ENCODE data around the gene SACS. TPM values are rescaled to one million over a fixed set of nuclear protein-coding genes. Genes with fewer than 3 reads are reported as not detected.

The SACS gene
- total RNA-seq, 1 experiment from 2014 or later = 11.6 TPM

GRCh38 chr13:23288564-23288963, 144.9 kb downstream of the SACS start:
- intact Hi-C loops (cut with micrococcal nuclease; ENCODE audit: unreplicated experiment) = no loop called here
- no peaks in the 10 kb centered on the region for H3K9me3 Mint-ChIP-seq (ENCODE audit: low read depth, unreplicated experiment)
- H3K36me3 Mint-ChIP-seq (ENCODE audit: insufficient read depth, unreplicated experiment) = no peaks in the 10 kb centered on the region
- H3K4me3 Mint-ChIP-seq (ENCODE audit: low read depth, unreplicated experiment) = no peak overlapping the region
- H3K4me1 Mint-ChIP-seq (ENCODE audit: low read depth, unreplicated experiment) = no peaks in the 10 kb centered on the region
- CTCF ChIA-PET = no interaction called here
- H3K27me3 Mint-ChIP-seq (ENCODE audit: unreplicated experiment) = peaks cover 30% of the 10 kb centered on the region
- no peak for DNase-seq
- BruUV-seq (replicated peaks) = no TSS peak
- no peak for TF ChIP-seq CTCF (IDR thresholded peaks at IDR 0.05; ENCODE audit: unreplicated experiment)
- no peak overlapping the region for H3K27ac Mint-ChIP-seq (ENCODE audit: unreplicated experiment)

- DNase-seq = no peak
- Mint-ChIP-seq H3K27ac (ENCODE audit: unreplicated experiment) (no peak overlapping the region), H3K36me3 (ENCODE audit: insufficient read depth, unreplicated experiment) (no peaks in the 10 kb centered on the region), H3K9me3 (ENCODE audit: low read depth, unreplicated experiment) (no peaks in the 10 kb centered on the region), H3K4me1 (ENCODE audit: low read depth, unreplicated experiment) (no peaks in the 10 kb centered on the region), H3K27me3 (ENCODE audit: unreplicated experiment) (peaks cover 17% of the 10 kb centered on the region), H3K4me3 (ENCODE audit: low read depth, unreplicated experiment) (no peak overlapping the region)
- no TSS peak for BruUV-seq (replicated peaks)
- no peak for TF ChIP-seq CTCF (IDR thresholded peaks at IDR 0.05; ENCODE audit: unreplicated experiment)
- intact Hi-C loops (cut with micrococcal nuclease; ENCODE audit: unreplicated experiment) = no loop called here
- CTCF ChIA-PET = no interaction called here
Observed at GRCh38 chr13:23279321-23279720, 154.2 kb downstream of the SACS start.

Other genes with a start within 250 kb of the SACS start
- gene TNFRSF19, start 136.7 kb upstream of the SACS start, total RNA-seq (2022) = 24.3 and 38.3 TPM in 2 replicates